GM19035 (cell line): Measurements from ENCODE around the gene ADCY3.

Experiments used
- ATAC-seq: cut with Tn5 transposase; IDR thresholded peaks from one replicate; pipeline ENCODE4 v1.9.1; 2021; ENCODE audit not compliant: unreplicated experiment

The ADCY3 gene

GRCh38 chr2:24771764-24772586, 148.1 kb downstream of the ADCY3 start:
- ATAC-seq = no peak

- no peak for ATAC-seq
Observed at GRCh38 chr2:24771061-24771460, 149.0 kb downstream of the ADCY3 start.
